H1 (cell line): ENCODE data around the gene XPOT. TPM values are rescaled to one million over a fixed set of nuclear protein-coding genes. Genes with fewer than 3 reads are reported as not detected.

ENCODE experiments used
- BACH1 ChIP-seq: IDR thresholded peaks from 2 replicates; pipeline ENCODE4 v1.6.1; 2012; ENCODE audit warnings: low read length, improper control_type of control experiment
- EGR1 ChIP-seq: IDR thresholded peaks from 2 replicates; pipeline ENCODE4 v1.6.1; 2011; ENCODE audit warnings: low read depth, low read length, borderline replicate concordance
- GABPA ChIP-seq: IDR thresholded peaks from 2 replicates; pipeline ENCODE4 v1.6.1; 2011; ENCODE audit warnings: mild to moderate bottlenecking, low read length, moderate library complexity, borderline replicate concordance; ENCODE audit not compliant: insufficient read depth
- TAF1 ChIP-seq: IDR thresholded peaks from 2 replicates; pipeline ENCODE4 v1.6.1; 2011; ENCODE audit warnings: mild to moderate bottlenecking, low read depth, low read length
- polyA plus RNA-seq, 7 experiments: library from polyadenylated mRNA; depleted of rRNA in 3 of 7; stranded (reverse) in 5 of 7; unstranded in 2 of 7; fragments of >200 nt in 5 of 7; fragments of 200-250 nt in 2 of 7; gene quantifications; 1 replicate in 5 of 7; 2 replicates in 1 of 7; 4 replicates in 1 of 7; pipeline versions ENCODE4 v1.2.1 to v1.2.3, GENCODE V29; 2011 to 2013; ENCODE audit warnings: missing spikeins in 2 of 7, mixed read lengths in 2 of 7
- total RNA-seq: library from RNA; stranded (reverse); fragmentation: NEBNext Ultra II Directional; extraction: Animal tissue kit (Norgen Biotek cat#: 25700); gene quantifications from 2 replicates; pipeline ENCODE4 v1.2.1, GENCODE V29; 2021
- TF ChIP-seq, protein P1 (sequence below): fragments of 300-600 bp; sonication (generic); IDR thresholded peaks from 2 replicates; pipeline ENCODE4 v1.7.1; 2012; ENCODE audit warnings: low read length, moderate library complexity, mild to moderate bottlenecking, inconsistent platforms; ENCODE audit not compliant: insufficient replicate concordance

XPOT gene
- total and polyA plus RNA-seq, 2 of the 8 experiments (the other 6 are each of a cell fraction or from before 2014, with no cell fraction given), result 38.8 to 176 TPM

GRCh38 chr12:64445490-64445889 is 41.3 kb downstream of the XPOT start (continued):
- TF ChIP-seq, protein P1, sequence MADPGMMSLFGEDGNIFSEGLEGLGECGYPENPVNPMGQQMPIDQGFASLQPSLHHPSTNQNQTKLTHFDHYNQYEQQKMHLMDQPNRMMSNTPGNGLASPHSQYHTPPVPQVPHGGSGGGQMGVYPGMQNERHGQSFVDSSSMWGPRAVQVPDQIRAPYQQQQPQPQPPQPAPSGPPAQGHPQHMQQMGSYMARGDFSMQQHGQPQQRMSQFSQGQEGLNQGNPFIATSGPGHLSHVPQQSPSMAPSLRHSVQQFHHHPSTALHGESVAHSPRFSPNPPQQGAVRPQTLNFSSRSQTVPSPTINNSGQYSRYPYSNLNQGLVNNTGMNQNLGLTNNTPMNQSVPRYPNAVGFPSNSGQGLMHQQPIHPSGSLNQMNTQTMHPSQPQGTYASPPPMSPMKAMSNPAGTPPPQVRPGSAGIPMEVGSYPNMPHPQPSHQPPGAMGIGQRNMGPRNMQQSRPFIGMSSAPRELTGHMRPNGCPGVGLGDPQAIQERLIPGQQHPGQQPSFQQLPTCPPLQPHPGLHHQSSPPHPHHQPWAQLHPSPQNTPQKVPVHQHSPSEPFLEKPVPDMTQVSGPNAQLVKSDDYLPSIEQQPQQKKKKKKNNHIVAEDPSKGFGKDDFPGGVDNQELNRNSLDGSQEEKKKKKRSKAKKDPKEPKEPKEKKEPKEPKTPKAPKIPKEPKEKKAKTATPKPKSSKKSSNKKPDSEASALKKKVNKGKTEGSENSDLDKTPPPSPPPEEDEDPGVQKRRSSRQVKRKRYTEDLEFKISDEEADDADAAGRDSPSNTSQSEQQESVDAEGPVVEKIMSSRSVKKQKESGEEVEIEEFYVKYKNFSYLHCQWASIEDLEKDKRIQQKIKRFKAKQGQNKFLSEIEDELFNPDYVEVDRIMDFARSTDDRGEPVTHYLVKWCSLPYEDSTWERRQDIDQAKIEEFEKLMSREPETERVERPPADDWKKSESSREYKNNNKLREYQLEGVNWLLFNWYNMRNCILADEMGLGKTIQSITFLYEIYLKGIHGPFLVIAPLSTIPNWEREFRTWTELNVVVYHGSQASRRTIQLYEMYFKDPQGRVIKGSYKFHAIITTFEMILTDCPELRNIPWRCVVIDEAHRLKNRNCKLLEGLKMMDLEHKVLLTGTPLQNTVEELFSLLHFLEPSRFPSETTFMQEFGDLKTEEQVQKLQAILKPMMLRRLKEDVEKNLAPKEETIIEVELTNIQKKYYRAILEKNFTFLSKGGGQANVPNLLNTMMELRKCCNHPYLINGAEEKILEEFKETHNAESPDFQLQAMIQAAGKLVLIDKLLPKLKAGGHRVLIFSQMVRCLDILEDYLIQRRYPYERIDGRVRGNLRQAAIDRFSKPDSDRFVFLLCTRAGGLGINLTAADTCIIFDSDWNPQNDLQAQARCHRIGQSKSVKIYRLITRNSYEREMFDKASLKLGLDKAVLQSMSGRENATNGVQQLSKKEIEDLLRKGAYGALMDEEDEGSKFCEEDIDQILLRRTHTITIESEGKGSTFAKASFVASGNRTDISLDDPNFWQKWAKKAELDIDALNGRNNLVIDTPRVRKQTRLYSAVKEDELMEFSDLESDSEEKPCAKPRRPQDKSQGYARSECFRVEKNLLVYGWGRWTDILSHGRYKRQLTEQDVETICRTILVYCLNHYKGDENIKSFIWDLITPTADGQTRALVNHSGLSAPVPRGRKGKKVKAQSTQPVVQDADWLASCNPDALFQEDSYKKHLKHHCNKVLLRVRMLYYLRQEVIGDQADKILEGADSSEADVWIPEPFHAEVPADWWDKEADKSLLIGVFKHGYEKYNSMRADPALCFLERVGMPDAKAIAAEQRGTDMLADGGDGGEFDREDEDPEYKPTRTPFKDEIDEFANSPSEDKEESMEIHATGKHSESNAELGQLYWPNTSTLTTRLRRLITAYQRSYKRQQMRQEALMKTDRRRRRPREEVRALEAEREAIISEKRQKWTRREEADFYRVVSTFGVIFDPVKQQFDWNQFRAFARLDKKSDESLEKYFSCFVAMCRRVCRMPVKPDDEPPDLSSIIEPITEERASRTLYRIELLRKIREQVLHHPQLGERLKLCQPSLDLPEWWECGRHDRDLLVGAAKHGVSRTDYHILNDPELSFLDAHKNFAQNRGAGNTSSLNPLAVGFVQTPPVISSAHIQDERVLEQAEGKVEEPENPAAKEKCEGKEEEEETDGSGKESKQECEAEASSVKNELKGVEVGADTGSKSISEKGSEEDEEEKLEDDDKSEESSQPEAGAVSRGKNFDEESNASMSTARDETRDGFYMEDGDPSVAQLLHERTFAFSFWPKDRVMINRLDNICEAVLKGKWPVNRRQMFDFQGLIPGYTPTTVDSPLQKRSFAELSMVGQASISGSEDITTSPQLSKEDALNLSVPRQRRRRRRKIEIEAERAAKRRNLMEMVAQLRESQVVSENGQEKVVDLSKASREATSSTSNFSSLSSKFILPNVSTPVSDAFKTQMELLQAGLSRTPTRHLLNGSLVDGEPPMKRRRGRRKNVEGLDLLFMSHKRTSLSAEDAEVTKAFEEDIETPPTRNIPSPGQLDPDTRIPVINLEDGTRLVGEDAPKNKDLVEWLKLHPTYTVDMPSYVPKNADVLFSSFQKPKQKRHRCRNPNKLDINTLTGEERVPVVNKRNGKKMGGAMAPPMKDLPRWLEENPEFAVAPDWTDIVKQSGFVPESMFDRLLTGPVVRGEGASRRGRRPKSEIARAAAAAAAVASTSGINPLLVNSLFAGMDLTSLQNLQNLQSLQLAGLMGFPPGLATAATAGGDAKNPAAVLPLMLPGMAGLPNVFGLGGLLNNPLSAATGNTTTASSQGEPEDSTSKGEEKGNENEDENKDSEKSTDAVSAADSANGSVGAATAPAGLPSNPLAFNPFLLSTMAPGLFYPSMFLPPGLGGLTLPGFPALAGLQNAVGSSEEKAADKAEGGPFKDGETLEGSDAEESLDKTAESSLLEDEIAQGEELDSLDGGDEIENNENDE, result no peak
- TF ChIP-seq BACH1 (no peak), GABPA (no peak), EGR1 (no peak), TAF1 (no peak)
